ENCODE data around the gene CAPN8. TPM values are rescaled to one million over a fixed set of nuclear protein-coding genes. Genes with fewer than 3 reads are reported as not detected.

The CAPN8 gene
- total RNA-seq, 4 donors from 2014 or later, result 0.59 to 0.88 TPM; not detected in 2

DNA sequence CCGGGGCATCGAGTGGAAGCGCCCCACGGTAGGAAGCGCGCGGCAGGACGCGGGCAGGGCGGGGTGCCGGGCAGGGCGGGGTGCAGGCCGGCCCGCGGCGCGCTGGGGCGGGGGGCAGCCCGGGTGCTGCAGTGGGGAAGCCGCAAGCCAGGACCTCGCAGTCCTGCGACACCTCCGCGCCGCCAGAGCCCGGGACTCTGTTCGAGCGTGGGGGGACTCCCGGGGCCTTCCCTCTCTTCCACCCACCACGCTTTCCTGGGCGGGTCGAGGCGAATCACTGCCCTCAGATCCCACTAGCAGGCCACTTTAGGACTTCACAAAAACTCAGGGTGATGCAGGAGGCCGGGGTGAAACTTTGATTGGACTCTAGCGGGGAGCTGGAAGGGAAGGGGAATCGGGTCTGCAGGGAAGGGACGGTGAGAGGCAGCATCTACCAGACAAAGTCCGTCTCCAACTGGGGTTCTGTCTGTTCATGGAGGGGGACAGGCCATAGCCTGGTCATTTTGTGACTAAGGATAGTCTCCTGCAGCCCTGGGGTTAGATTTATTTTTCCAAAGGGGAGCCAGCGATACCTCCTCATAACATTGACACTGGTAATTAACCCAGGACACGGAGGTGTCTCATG is 47.5 kb upstream of the CAPN8 start:
- Histone ChIP-seq H3K36me3 (no peaks in the 10 kb centered on the region), H3K9me3 (no peaks in the 10 kb centered on the region), H3K4me1 (peaks cover 0 to 3% of the 10 kb centered on the region in 2 donors), H3K27me3 (no peaks in the 10 kb centered on the region), H3K4me3 (peak overlapping the region; percentile 62 to 76), H3K27ac (peak overlapping the region; percentile 94 to 96)
- TF ChIP-seq, protein P1, sequence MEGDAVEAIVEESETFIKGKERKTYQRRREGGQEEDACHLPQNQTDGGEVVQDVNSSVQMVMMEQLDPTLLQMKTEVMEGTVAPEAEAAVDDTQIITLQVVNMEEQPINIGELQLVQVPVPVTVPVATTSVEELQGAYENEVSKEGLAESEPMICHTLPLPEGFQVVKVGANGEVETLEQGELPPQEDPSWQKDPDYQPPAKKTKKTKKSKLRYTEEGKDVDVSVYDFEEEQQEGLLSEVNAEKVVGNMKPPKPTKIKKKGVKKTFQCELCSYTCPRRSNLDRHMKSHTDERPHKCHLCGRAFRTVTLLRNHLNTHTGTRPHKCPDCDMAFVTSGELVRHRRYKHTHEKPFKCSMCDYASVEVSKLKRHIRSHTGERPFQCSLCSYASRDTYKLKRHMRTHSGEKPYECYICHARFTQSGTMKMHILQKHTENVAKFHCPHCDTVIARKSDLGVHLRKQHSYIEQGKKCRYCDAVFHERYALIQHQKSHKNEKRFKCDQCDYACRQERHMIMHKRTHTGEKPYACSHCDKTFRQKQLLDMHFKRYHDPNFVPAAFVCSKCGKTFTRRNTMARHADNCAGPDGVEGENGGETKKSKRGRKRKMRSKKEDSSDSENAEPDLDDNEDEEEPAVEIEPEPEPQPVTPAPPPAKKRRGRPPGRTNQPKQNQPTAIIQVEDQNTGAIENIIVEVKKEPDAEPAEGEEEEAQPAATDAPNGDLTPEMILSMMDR (IDR thresholded peaks at IDR 0.05), result no peak
- no peak for TF ChIP-seq POLR2A (IDR thresholded peaks at IDR 0.05)
- DNase-seq, result peak; percentile 36 to 46
- intact Hi-C loops (cut with DNase I; ENCODE audit: low total_unique reads), result loop anchor here (5.0 kb wide), 1 partner anchor 34 kb away; no protein-coding TSS in a partner anchor

DNA sequence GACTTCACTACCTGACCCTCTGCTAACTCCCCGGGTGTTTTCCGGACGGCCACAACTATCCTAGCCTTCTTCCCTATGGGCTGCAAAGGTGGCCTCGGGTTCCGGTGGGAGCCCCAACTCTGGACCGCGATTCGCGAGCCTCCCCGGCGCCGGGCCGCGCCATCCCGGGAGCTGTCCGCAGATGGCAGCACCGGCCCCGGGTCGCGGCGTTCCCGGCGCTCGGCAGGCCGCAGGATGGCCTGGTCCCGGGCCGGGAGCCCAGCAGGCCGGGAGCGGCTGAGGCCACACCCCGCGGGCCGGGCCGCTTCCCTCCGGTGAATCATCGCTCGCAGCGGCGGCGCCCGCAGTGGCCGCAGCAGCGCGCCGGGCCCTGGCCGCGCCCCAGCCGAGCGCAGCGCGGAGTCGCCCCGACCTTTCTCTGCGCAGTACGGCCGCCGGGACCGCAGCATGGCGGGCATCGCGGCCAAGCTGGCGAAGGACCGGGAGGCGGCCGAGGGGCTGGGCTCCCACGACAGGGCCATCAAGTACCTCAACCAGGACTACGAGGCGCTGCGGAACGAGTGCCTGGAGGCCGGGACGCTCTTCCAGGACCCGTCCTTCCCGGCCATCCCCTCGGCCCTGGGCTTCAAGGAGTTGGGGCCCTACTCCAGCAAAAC is 46.8 kb upstream of the CAPN8 start, which contains the start of gene CAPN2:
CAPN2 (plus strand) TSS at position 346 of the 656 bp plus-strand sequence; CDS start at position 448, 102 bp downstream.
- intact Hi-C loops (cut with DNase I; ENCODE audit: low total_unique reads), result loop anchor here (5.0 kb wide), 1 partner anchor 35 kb away; no protein-coding TSS in a partner anchor

DNA sequence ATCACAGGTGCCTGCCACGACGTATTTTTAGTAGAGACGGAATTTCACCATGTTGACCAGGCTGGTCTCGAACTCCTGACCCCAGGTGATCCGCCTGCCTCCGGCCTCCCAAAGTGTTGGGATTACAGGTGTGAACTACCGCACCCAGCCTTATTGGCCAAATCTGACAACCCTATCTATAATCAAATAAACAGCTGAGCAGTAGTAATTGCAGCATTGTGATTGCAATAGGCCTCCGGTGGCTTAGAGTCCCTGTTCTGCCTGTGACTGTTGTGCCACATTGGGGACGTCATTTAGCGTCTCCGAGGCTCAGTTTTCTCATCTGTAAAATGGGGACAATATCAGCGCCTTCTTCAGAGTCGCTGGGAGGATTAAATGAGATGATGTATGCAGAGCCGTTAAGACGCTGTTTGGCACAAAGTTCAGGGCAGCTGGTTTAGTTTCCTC is 46.3 kb upstream of the CAPN8 start:
- TF ChIP-seq, protein P1 (IDR thresholded peaks at IDR 0.05), result no peak
- no peak for TF ChIP-seq POLR2A (IDR thresholded peaks at IDR 0.05)
- intact Hi-C loops (cut with DNase I; ENCODE audit: low total_unique reads), result loop anchor here (5.0 kb wide), 1 partner anchor 36 kb away; no protein-coding TSS in a partner anchor
- Histone ChIP-seq H3K4me3 (peak overlapping the region in 1 of 2 donors; percentile 76), H3K27ac (peak overlapping the region; percentile 94 to 96), H3K27me3 (no peaks in the 10 kb centered on the region), H3K4me1 (no peaks in the 10 kb centered on the region), H3K9me3 (no peaks in the 10 kb centered on the region), H3K36me3 (no peaks in the 10 kb centered on the region)
- no peak for DNase-seq

More for the DNA sequence above, 46.8 kb upstream of the CAPN8 start, which contains the start of gene CAPN2:
- Histone ChIP-seq H3K4me1 (no peaks in the 10 kb centered on the region), H3K9me3 (no peaks in the 10 kb centered on the region), H3K27ac (peak within 1 kb of the TSS; percentile 94 to 96), H3K36me3 (no peaks in the 10 kb centered on the region), H3K27me3 (no peaks in the 10 kb centered on the region), H3K4me3 (peak within 1 kb of the TSS; percentile 62 to 76)
- DNase-seq, result peak; percentile 76 to 85
- peak; percentile 52 to 90 for TF ChIP-seq POLR2A (IDR thresholded peaks at IDR 0.05)
- TF ChIP-seq, protein P1 (IDR thresholded peaks at IDR 0.05), result peak; percentile 58 to 92 (median 88)

DNA sequence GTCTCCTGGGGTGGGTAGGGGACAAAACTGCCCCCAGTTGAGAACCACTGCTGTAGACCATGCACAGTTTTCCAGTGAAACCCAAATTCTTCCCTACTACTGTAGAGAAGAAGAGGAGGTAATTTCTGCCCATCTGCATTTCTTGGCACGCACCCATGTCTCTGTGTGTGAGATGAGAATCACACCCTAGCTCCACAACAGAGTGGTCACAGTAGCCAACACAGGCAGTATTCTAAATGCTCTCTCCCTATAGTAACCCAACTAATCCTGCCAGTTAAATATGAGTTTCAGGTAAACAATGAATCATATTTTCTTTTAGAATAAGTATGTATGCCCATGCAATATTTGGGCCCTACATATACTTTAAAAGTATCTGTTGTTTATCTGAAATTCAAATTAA is 45.7 kb upstream of the CAPN8 start:
- DNase-seq, result no peak
- H3K4me1 ChIP-seq, result peaks cover 0 to 3% of the 10 kb centered on the region in 2 donors

More for the DNA sequence above, 45.7 kb upstream of the CAPN8 start:
- Histone ChIP-seq H3K27me3 (no peaks in the 10 kb centered on the region), H3K4me3 (no peak overlapping the region), H3K36me3 (no peaks in the 10 kb centered on the region), H3K9me3 (no peaks in the 10 kb centered on the region), H3K27ac (peak overlapping the region in 1 of 2 donors; percentile 26)
- intact Hi-C loops (cut with DNase I; ENCODE audit: low total_unique reads), result loop anchor here (5.0 kb wide), 1 partner anchor 36 kb away; no protein-coding TSS in a partner anchor
- TF ChIP-seq, protein P1 (IDR thresholded peaks at IDR 0.05), result no peak
- TF ChIP-seq POLR2A (IDR thresholded peaks at IDR 0.05), result no peak

All from uterus (tissue), 4 donors.